ENCODE data around the gene APBA2.

DNA sequence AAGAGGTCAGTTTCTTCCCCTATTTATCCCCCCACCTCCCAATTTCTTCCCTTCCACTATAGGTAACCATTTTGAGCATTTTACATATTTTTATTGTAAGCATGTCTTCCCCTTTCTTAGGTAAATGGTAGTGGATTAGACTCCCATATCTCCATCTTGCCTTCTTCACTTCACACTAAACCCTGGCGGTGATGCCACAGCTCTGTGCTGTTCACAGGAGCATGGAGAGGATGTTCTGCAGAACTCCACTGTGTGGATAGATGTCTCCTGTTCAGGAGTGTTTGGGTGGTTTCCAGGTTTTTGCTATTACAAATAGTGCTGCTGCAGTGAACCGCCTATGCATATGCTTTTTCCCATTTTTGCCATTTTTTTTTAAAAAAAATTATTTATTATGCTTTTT, 201.1 kb downstream of the APBA2 start:
- TF ChIP-seq, protein P1, sequence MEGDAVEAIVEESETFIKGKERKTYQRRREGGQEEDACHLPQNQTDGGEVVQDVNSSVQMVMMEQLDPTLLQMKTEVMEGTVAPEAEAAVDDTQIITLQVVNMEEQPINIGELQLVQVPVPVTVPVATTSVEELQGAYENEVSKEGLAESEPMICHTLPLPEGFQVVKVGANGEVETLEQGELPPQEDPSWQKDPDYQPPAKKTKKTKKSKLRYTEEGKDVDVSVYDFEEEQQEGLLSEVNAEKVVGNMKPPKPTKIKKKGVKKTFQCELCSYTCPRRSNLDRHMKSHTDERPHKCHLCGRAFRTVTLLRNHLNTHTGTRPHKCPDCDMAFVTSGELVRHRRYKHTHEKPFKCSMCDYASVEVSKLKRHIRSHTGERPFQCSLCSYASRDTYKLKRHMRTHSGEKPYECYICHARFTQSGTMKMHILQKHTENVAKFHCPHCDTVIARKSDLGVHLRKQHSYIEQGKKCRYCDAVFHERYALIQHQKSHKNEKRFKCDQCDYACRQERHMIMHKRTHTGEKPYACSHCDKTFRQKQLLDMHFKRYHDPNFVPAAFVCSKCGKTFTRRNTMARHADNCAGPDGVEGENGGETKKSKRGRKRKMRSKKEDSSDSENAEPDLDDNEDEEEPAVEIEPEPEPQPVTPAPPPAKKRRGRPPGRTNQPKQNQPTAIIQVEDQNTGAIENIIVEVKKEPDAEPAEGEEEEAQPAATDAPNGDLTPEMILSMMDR (IDR thresholded peaks at IDR 0.05), result no peak
- TF ChIP-seq POLR2A (IDR thresholded peaks at IDR 0.05), result no peak
